ENCODE results near the gene CHPF.

GRCh38 chr2:219519526-219519916 lies 24.1 kb downstream of the CHPF start:
- TF ChIP-seq, protein P1, sequence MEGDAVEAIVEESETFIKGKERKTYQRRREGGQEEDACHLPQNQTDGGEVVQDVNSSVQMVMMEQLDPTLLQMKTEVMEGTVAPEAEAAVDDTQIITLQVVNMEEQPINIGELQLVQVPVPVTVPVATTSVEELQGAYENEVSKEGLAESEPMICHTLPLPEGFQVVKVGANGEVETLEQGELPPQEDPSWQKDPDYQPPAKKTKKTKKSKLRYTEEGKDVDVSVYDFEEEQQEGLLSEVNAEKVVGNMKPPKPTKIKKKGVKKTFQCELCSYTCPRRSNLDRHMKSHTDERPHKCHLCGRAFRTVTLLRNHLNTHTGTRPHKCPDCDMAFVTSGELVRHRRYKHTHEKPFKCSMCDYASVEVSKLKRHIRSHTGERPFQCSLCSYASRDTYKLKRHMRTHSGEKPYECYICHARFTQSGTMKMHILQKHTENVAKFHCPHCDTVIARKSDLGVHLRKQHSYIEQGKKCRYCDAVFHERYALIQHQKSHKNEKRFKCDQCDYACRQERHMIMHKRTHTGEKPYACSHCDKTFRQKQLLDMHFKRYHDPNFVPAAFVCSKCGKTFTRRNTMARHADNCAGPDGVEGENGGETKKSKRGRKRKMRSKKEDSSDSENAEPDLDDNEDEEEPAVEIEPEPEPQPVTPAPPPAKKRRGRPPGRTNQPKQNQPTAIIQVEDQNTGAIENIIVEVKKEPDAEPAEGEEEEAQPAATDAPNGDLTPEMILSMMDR (conservative IDR thresholded peaks at IDR 0.05): no peak
- TF ChIP-seq EZH2 (IDR thresholded peaks at IDR 0.05; ENCODE audit: low read depth): no peak
